ENCODE data around the gene F2RL2.
A peak's percentile ranks its signal among the peaks of the same experiment; 100 is the strongest.

Gene F2RL2

DNA sequence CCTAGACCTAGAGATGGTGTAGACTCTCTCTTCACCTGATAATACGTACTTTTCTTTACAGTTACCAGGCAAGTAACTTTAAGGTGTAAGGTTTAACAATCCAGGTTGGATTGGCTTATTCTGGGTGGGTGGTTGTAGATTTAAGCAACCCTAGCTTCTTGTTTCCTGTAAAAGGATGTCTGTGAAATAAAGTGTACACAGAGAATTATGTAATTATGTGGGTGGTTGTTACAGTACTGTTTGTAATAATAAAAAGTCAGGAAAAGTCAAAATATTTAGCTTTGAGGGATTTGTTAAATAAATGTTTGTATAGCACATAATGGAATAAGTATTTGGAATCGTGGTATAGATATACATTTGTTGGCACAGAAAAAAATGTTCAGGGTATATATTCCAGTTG, 49.0 kb upstream of the F2RL2 start:
- H3K4me3 ChIP-seq (ENCODE audit: low read depth, low read length): no peak overlapping the region
- H3K4me1 ChIP-seq (ENCODE audit: control insufficient read depth, insufficient read depth, low read length): no peaks in the 10 kb centered on the region
- CTCF ChIA-PET: no interaction called here
- no peaks in the 10 kb centered on the region for H3K36me3 ChIP-seq (ENCODE audit: control insufficient read depth in 2 of 2, insufficient read depth in 1 of 2, low read length in 2 of 2)
- H3K27ac ChIP-seq (ENCODE audit: extremely low read depth, low read depth, low read length): no peak overlapping the region
- POLR2A ChIA-PET: no interaction called here
- H3K9me3 ChIP-seq (ENCODE audit: control insufficient read depth, insufficient read depth, low read depth, low read length): no peaks in the 10 kb centered on the region
- TF ChIP-seq HOXC10 (CRISPR knock-in tag; IDR thresholded peaks at IDR 0.05) (no peak), KLF1 (tag by site-specific recombination; IDR thresholded peaks at IDR 0.05) (no peak), PBX3 (CRISPR knock-in tag; IDR thresholded peaks at IDR 0.05) (no peak), GFI1B (tag by site-specific recombination; IDR thresholded peaks at IDR 0.05) (no peak), SALL2 (tag by site-specific recombination; IDR thresholded peaks at IDR 0.05; ENCODE audit: borderline replicate concordance) (no peak), ZNF514 (tag by site-specific recombination; IDR thresholded peaks at IDR 0.05) (no peak), ZNF248 (tag by site-specific recombination; IDR thresholded peaks at IDR 0.05) (no peak), MYNN (tag by site-specific recombination; IDR thresholded peaks at IDR 0.05; ENCODE audit: borderline replicate concordance) (no peak)
- TF ChIP-seq, protein P1, sequence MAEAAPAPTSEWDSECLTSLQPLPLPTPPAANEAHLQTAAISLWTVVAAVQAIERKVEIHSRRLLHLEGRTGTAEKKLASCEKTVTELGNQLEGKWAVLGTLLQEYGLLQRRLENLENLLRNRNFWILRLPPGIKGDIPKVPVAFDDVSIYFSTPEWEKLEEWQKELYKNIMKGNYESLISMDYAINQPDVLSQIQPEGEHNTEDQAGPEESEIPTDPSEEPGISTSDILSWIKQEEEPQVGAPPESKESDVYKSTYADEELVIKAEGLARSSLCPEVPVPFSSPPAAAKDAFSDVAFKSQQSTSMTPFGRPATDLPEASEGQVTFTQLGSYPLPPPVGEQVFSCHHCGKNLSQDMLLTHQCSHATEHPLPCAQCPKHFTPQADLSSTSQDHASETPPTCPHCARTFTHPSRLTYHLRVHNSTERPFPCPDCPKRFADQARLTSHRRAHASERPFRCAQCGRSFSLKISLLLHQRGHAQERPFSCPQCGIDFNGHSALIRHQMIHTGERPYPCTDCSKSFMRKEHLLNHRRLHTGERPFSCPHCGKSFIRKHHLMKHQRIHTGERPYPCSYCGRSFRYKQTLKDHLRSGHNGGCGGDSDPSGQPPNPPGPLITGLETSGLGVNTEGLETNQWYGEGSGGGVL (tag by site-specific recombination; IDR thresholded peaks at IDR 0.05): no peak

GRCh38 chr5:76670508-76670907, 47.3 kb upstream of the F2RL2 start:
- ChIA-PET POLR2A (interaction anchor here (0.6 kb wide), 1 partner anchor 10 kb away, joined by 3 read pairs; no protein-coding TSS in a partner anchor), CTCF (no interaction called here)
- no peaks in the 10 kb centered on the region for H3K36me3 ChIP-seq (ENCODE audit: control insufficient read depth in 2 of 2, insufficient read depth in 1 of 2, low read length in 2 of 2)
- H3K9me3 ChIP-seq (ENCODE audit: control insufficient read depth, insufficient read depth, low read depth, low read length): no peaks in the 10 kb centered on the region
- no peak overlapping the region for H3K4me3 ChIP-seq (ENCODE audit: low read depth, low read length)
- TF ChIP-seq PRDM1 (tag by site-specific recombination; IDR thresholded peaks at IDR 0.05) (peak; percentile 85), ZNF600 (tag by site-specific recombination; IDR thresholded peaks at IDR 0.05) (no peak)
- H3K27ac ChIP-seq (ENCODE audit: extremely low read depth, low read depth, low read length): no peak overlapping the region
- H3K4me1 ChIP-seq (ENCODE audit: control insufficient read depth, insufficient read depth, low read length): no peaks in the 10 kb centered on the region

DNA sequence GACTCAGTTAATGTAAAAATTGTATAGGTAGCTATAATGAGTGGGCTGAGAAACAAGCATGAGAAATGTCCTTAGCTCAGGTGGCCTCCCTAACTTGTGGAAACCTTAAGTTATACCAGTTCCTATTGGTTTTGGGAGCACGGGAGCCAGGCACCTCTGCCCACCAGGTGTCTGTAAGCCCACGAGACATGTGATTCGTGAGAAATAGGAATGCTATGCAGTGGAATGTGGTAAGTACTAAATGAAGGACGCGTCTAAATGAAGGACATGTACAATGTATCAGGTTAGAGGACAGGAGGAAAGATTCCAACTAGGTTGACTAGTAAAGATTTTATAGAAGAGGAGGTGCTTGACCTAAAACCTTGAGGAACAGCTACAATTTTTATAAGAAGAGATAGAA, 46.0 kb upstream of the F2RL2 start:
- H3K27ac ChIP-seq (ENCODE audit: extremely low read depth, low read depth, low read length): no peak overlapping the region
- POLR2A ChIA-PET: no interaction called here
- CTCF ChIA-PET: interaction anchor here (0.6 to 0.9 kb wide), 2 partner anchors 12 kb away, joined by 3 read pairs; no protein-coding TSS in a partner anchor
- H3K4me1 ChIP-seq (ENCODE audit: control insufficient read depth, insufficient read depth, low read length): no peaks in the 10 kb centered on the region
- H3K36me3 ChIP-seq (ENCODE audit: control insufficient read depth in 2 of 2, insufficient read depth in 1 of 2, low read length in 2 of 2): no peaks in the 10 kb centered on the region
- H3K4me3 ChIP-seq (ENCODE audit: low read depth, low read length): no peak overlapping the region
- TF ChIP-seq ZNF530 (tag by site-specific recombination; IDR thresholded peaks at IDR 0.05; ENCODE audit: low read depth) (no peak), ZBTB11 (tag by site-specific recombination; conservative IDR thresholded peaks at IDR 0.05; ENCODE audit: low read depth) (no peak), ZNF561 (tag by site-specific recombination; IDR thresholded peaks at IDR 0.05; ENCODE audit: borderline replicate concordance) (no peak), ZNF416 (tag by site-specific recombination; IDR thresholded peaks at IDR 0.05) (no peak), ZNF677 (tag by site-specific recombination; IDR thresholded peaks at IDR 0.05) (no peak), TCF7L2 (IDR thresholded peaks at IDR 0.05; ENCODE audit: borderline replicate concordance, low read depth, low read length) (no peak), ZNF423 (tag by site-specific recombination; IDR thresholded peaks at IDR 0.05) (no peak)
- TF ChIP-seq, protein P2, sequence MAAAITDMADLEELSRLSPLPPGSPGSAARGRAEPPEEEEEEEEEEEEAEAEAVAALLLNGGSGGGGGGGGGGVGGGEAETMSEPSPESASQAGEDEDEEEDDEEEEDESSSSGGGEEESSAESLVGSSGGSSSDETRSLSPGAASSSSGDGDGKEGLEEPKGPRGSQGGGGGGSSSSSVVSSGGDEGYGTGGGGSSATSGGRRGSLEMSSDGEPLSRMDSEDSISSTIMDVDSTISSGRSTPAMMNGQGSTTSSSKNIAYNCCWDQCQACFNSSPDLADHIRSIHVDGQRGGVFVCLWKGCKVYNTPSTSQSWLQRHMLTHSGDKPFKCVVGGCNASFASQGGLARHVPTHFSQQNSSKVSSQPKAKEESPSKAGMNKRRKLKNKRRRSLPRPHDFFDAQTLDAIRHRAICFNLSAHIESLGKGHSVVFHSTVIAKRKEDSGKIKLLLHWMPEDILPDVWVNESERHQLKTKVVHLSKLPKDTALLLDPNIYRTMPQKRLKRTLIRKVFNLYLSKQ (tag by site-specific recombination; IDR thresholded peaks at IDR 0.05; ENCODE audit: borderline replicate concordance): no peak
- TF ChIP-seq, protein P3, sequence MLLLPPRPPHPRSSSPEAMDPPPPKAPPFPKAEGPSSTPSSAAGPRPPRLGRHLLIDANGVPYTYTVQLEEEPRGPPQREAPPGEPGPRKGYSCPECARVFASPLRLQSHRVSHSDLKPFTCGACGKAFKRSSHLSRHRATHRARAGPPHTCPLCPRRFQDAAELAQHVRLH (tag by site-specific recombination; IDR thresholded peaks at IDR 0.05): no peak
- no peaks in the 10 kb centered on the region for H3K9me3 ChIP-seq (ENCODE audit: control insufficient read depth, insufficient read depth, low read depth, low read length)
